H9 (cell line): Measurements from ENCODE around the gene GM2A. TPM values are rescaled to one million over a fixed set of nuclear protein-coding genes. Genes with fewer than 3 reads are reported as not detected.

Experiments used
- DNase-seq: peaks from one replicate; pipeline ENCODE4 v3.0.0-alpha.2; 2017
- H2AFZ ChIP-seq: one replicate; pipeline ENCODE4 v1.6.1; 2013; ENCODE audit warnings: mild to moderate bottlenecking, low read length, control low read depth, moderate library complexity
- H2AK5ac ChIP-seq: 2 replicates; pipeline ENCODE4 v1.6.1; 2013; ENCODE audit warnings: low read length, control low read depth, mixed read lengths; ENCODE audit not compliant: insufficient read length
- H2BK120ac ChIP-seq: one replicate; pipeline ENCODE4 v1.6.1; 2013; ENCODE audit warnings: low read depth, mild to moderate bottlenecking, low read length, control low read depth, inconsistent platforms; ENCODE audit not compliant: poor library complexity, severe bottlenecking
- H2BK12ac ChIP-seq: 2 replicates; pipeline ENCODE4 v1.6.1; 2013; ENCODE audit warnings: low read length, control low read depth, mixed read lengths, low read depth; ENCODE audit not compliant: insufficient read length
- H2BK15ac ChIP-seq: 2 replicates; pipeline ENCODE4 v1.6.1; 2013; ENCODE audit warnings: low read depth, low read length, control low read depth
- H2BK20ac ChIP-seq: one replicate; pipeline ENCODE4 v1.6.1; 2013; ENCODE audit warnings: low read depth, mild to moderate bottlenecking, low read length, control low read depth, inconsistent platforms; ENCODE audit not compliant: poor library complexity, severe bottlenecking
- H2BK5ac ChIP-seq: 2 replicates; pipeline ENCODE4 v1.6.1; 2013; ENCODE audit warnings: low read length, control low read depth, mixed read lengths; ENCODE audit not compliant: insufficient read length
- H3K14ac ChIP-seq: 2 replicates; pipeline ENCODE4 v1.6.1; 2013; ENCODE audit warnings: low read length, control low read depth; ENCODE audit not compliant: insufficient read depth
- H3K18ac ChIP-seq: 2 replicates; pipeline ENCODE4 v1.6.1; 2013; ENCODE audit warnings: low read depth, mild to moderate bottlenecking, mixed read lengths, low read length, control low read depth; ENCODE audit not compliant: insufficient read length
- H3K23ac ChIP-seq: 2 replicates; pipeline ENCODE4 v1.6.1; 2013; ENCODE audit warnings: low read length, control low read depth, mixed read lengths, low read depth; ENCODE audit not compliant: insufficient read length
- H3K23me2 ChIP-seq: 2 replicates; pipeline ENCODE4 v1.6.1; 2013; ENCODE audit warnings: low read depth, mild to moderate bottlenecking, mixed read lengths, low read length, control low read depth; ENCODE audit not compliant: insufficient read length, poor library complexity, severe bottlenecking
- H3K27ac ChIP-seq: 2 replicates; pipeline ENCODE4 v1.5.1; 2013; ENCODE audit warnings: low read length, control low read depth, mixed read lengths, low read depth; ENCODE audit not compliant: insufficient read length
- H3K27me3 ChIP-seq: 2 replicates; pipeline ENCODE4 v1.6.1; 2013; ENCODE audit warnings: low read length, control low read depth, inconsistent platforms; ENCODE audit not compliant: insufficient read depth
- H3K4ac ChIP-seq: 2 replicates; pipeline ENCODE4 v1.6.1; 2013; ENCODE audit warnings: low read depth, mild to moderate bottlenecking, control low read depth, inconsistent platforms, low read length, moderate library complexity
- H3K4me1 ChIP-seq: 2 replicates; pipeline ENCODE4 v1.6.1; 2013; ENCODE audit warnings: low read length, control low read depth, inconsistent platforms; ENCODE audit not compliant: insufficient read depth
- H3K4me2 ChIP-seq: 2 replicates; pipeline ENCODE4 v1.6.1; 2013; ENCODE audit warnings: low read length, control low read depth, mixed read lengths; ENCODE audit not compliant: insufficient read length, insufficient read depth
- H3K56ac ChIP-seq: 2 replicates; pipeline ENCODE4 v1.6.1; 2013; ENCODE audit warnings: low read depth, mild to moderate bottlenecking, mixed read lengths, low read length, control low read depth; ENCODE audit not compliant: insufficient read length
- H3K79me1 ChIP-seq: 2 replicates; pipeline ENCODE4 v1.6.1; 2013; ENCODE audit warnings: low read depth, mild to moderate bottlenecking, moderate library complexity, low read length, control low read depth, inconsistent platforms; ENCODE audit not compliant: insufficient read depth, poor library complexity, severe bottlenecking
- H3K79me2 ChIP-seq: 2 replicates; pipeline ENCODE4 v1.6.1; 2013; ENCODE audit warnings: low read length, control low read depth, inconsistent platforms; ENCODE audit not compliant: insufficient read depth
- H3K9ac ChIP-seq: 2 replicates; pipeline ENCODE4 v1.6.1; 2013; ENCODE audit warnings: low read length, control low read depth, mixed read lengths; ENCODE audit not compliant: insufficient read length; ENCODE audit errors: extremely low read depth
- H3K9me3 ChIP-seq: one replicate; pipeline ENCODE4 v1.6.1; 2013; ENCODE audit warnings: low read depth, low read length, inconsistent platforms; ENCODE audit not compliant: control insufficient read depth
- H3T11ph ChIP-seq: one replicate; pipeline ENCODE4 v1.6.1; 2013; ENCODE audit warnings: mild to moderate bottlenecking, low read length, control low read depth, inconsistent platforms
- H4K20me1 ChIP-seq: one replicate; pipeline ENCODE4 v1.6.1; 2013; ENCODE audit not compliant: control insufficient read depth, insufficient read length, insufficient read depth
- H4K5ac ChIP-seq: 2 replicates; pipeline ENCODE4 v1.6.1; 2013; ENCODE audit warnings: low read depth, mild to moderate bottlenecking, mixed read lengths, low read length, control low read depth; ENCODE audit not compliant: insufficient read length
- H4K8ac ChIP-seq: replicated peaks from 2 replicates; pipeline ENCODE4 v1.6.1; 2013; ENCODE audit warnings: low read length, control low read depth, mixed read lengths, low read depth; ENCODE audit not compliant: insufficient read length
- H4K91ac ChIP-seq: 2 replicates; pipeline ENCODE4 v1.6.1; 2013; ENCODE audit warnings: low read depth, mild to moderate bottlenecking, moderate library complexity, mixed read lengths, low read length, control low read depth; ENCODE audit not compliant: insufficient read length
- H3K27ac Mint-ChIP-seq, 3 experiments: 2 replicates in 2 of 3; 3 replicates in 1 of 3; pipeline ENCODE4 v1.8.0; 2020 to 2021; ENCODE audit warnings: mixed read lengths in 3 of 3, mild to moderate bottlenecking in 1 of 3, moderate library complexity in 1 of 3
- H3K27me3 Mint-ChIP-seq: 2 replicates; pipeline ENCODE4 v1.8.0; 2021; ENCODE audit warnings: low read depth, mild to moderate bottlenecking, moderate library complexity, mixed read lengths
- H3K36me3 Mint-ChIP-seq, 3 experiments: 2 replicates in 2 of 3; 3 replicates in 1 of 3; pipeline ENCODE4 v1.8.0; 2020 to 2021; ENCODE audit warnings: low read depth in 3 of 3, mixed read lengths in 3 of 3; ENCODE audit not compliant: insufficient read depth in 1 of 3
- H3K4me1 Mint-ChIP-seq, 2 experiments: 2 replicates each; pipeline ENCODE4 v1.8.0; 2020; ENCODE audit warnings: mixed read lengths in 2 of 2
- H3K4me3 Mint-ChIP-seq, 2 experiments: 2 replicates in 1 of 2; 3 replicates in 1 of 2; pipeline ENCODE4 v1.8.0; 2020 to 2021; ENCODE audit warnings: mild to moderate bottlenecking in 2 of 2, mixed read lengths in 2 of 2, moderate library complexity in 1 of 2
- H3K9me3 Mint-ChIP-seq, 2 experiments: 2 replicates in 1 of 2; 3 replicates in 1 of 2; pipeline ENCODE4 v1.8.0; 2020; ENCODE audit warnings: mild to moderate bottlenecking in 2 of 2, mixed read lengths in 2 of 2, moderate library complexity in 1 of 2
- CTCF ChIP-seq: fragments of 200-600 bp; sonication (generic); conservative IDR thresholded peaks from 3 replicates; pipeline ENCODE4 v1.8.0; 2021; ENCODE audit warnings: antibody characterized with exemption, mild to moderate bottlenecking
- WGBS: extraction: QIAGEN DNeasy Blood & Tissue Kit; methylation state at CpG from one replicate; pipeline ENCODE4 v1.1.7; 2013; ENCODE audit warnings: missing lambda C conversion rate, low lambda C conversion rate, mixed read lengths; ENCODE audit not compliant: insufficient read length; ENCODE audit errors: extremely low coverage; 5-methylcytosine and 5-hydroxymethylcytosine counted together
- total RNA-seq: library from RNA; stranded (reverse); gene quantifications from 2 replicates; pipeline ENCODE4 v1.2.1, GENCODE V29; 2021

GM2A gene
- total RNA-seq, 1 experiment from 2014 or later: 27.8 TPM

DNA sequence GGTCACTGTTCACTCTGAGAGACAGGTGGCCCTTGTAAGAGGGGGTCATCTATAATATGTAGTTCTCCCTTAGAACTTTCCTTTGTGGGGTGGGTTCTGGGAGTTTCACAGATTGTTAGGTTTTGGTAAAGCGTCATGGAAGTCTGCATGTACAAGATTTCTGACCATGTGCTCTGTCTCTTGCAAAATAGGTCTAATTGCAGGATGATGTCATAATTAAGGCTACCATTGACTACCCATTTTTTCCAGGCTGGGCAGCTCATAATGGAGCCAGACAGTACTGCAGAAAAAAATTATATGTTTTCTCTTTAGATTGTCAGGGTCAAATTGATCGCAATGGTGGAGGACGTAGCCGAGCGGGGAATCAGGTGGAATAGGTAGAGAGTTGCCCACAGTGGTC is 3.7 kb upstream of the GM2A start:
- H2AK5ac ChIP-seq: no peak overlapping the region
- no peak for TF ChIP-seq CTCF
- H2BK12ac ChIP-seq: no peak overlapping the region
- no peak overlapping the region for H3K56ac ChIP-seq
- no peak overlapping the region for H2BK15ac ChIP-seq
- no peaks in the 10 kb centered on the region for H3K79me1 ChIP-seq
- no peak overlapping the region for H4K5ac ChIP-seq
- H3K9me3 Mint-ChIP-seq: no peaks in the 10 kb centered on the region
- H3K27me3 ChIP-seq: no peaks in the 10 kb centered on the region; the same call in 1 of the 2 replicates
- H3K9ac ChIP-seq: no peak overlapping the region
- peaks cover 9% of the 10 kb centered on the region for H3K23me2 ChIP-seq
- DNase-seq: no peak
- no peaks in the 10 kb centered on the region; a peak in 1 of 7 replicates for H3K36me3 Mint-ChIP-seq
- no peak overlapping the region for H2BK120ac ChIP-seq
- no peaks in the 10 kb centered on the region for H3K9me3 ChIP-seq
- H3K4ac ChIP-seq: no peak overlapping the region
- H3K4me1 Mint-ChIP-seq: peaks cover 25 to 30% of the 10 kb centered on the region in 2 experiments
- no peak overlapping the region for H3T11ph ChIP-seq
- no peaks in the 10 kb centered on the region for H3K79me2 ChIP-seq
- H2BK5ac ChIP-seq: no peak overlapping the region
- H4K8ac ChIP-seq: no peak overlapping the region
- no peak overlapping the region for H3K27ac Mint-ChIP-seq
- no peaks in the 10 kb centered on the region for H3K4me1 ChIP-seq
- no peak overlapping the region for H3K4me3 Mint-ChIP-seq
- no peak overlapping the region for H3K4me2 ChIP-seq
- peaks cover 2% of the 10 kb centered on the region; the same call in 1 of the 2 replicates for H3K27me3 Mint-ChIP-seq
- H3K18ac ChIP-seq: no peak overlapping the region
- no peak overlapping the region for H3K23ac ChIP-seq
- no peak overlapping the region for H4K91ac ChIP-seq
- H3K14ac ChIP-seq: no peak overlapping the region
- no peak overlapping the region for H3K27ac ChIP-seq
- no peaks in the 10 kb centered on the region for H4K20me1 ChIP-seq
- H2AFZ ChIP-seq: no peak overlapping the region
- no peak overlapping the region for H2BK20ac ChIP-seq
- WGBS: no CpG with 5 or more reads among the region's 5 CpGs
